Activated naive CD4-positive, alpha-beta T cell treated with anti-CD3 and anti-CD28 coated beads, Interleukin-2, amount 50 U/mL, for 16 hours (primary cell): Measurements from ENCODE around the gene RFT1.
"Not testable (repeated sequence)": the region's sequence is repeated elsewhere in the genome, so short reads cannot be mapped to it uniquely, and the experiment has no call there.

Source experiments
- DNase-seq: peaks from one replicate; pipeline ENCODE4 v3.0.0-alpha.2; 2020

RFT1 gene

GRCh38 chr3:53163444-53164387 lies 33.5 kb upstream of the RFT1 start:
- DNase-seq: no peak

- peak; percentile 45 for DNase-seq
Measured at GRCh38 chr3:53162672-53163443, 32.6 kb upstream of the RFT1 start.

GRCh38 chr3:53161820-53162671 lies 31.8 kb upstream of the RFT1 start:
- peak; percentile 59 for DNase-seq

GRCh38 chr3:53161450-53161819 lies 31.2 kb upstream of the RFT1 start:
- peak; percentile 16 for DNase-seq

- peak; percentile 77 for DNase-seq
Measured at GRCh38 chr3:53160660-53161449, 30.6 kb upstream of the RFT1 start, which contains the start of gene PRKCD. PRKCD (plus strand) TSS chr3:53161209; CDS start chr3:53178423, 17,214 bp downstream.

GRCh38 chr3:53160061-53160659 lies 29.9 kb upstream of the RFT1 start:
- DNase-seq: no peak

GRCh38 chr3:53159156-53160060 lies 29.2 kb upstream of the RFT1 start:
- DNase-seq: no peak

GRCh38 chr3:53158765-53159155 lies 28.5 kb upstream of the RFT1 start:
- no peak for DNase-seq

GRCh38 chr3:53157974-53158580 lies 27.8 kb upstream of the RFT1 start:
- no peak for DNase-seq

GRCh38 chr3:53156368-53156834 lies 26.2 kb upstream of the RFT1 start:
- DNase-seq: no peak

GRCh38 chr3:53155760-53156159 lies 25.5 kb upstream of the RFT1 start:
- no peak for DNase-seq

GRCh38 chr3:53154881-53155285 lies 24.6 kb upstream of the RFT1 start:
- no peak for DNase-seq

- DNase-seq: no peak
Measured at GRCh38 chr3:53153980-53154379, 23.7 kb upstream of the RFT1 start.

GRCh38 chr3:53153264-53153823 lies 23.1 kb upstream of the RFT1 start:
- no peak for DNase-seq

- no peak for DNase-seq
Measured at GRCh38 chr3:53151870-53152660, 21.8 kb upstream of the RFT1 start.

- no peak for DNase-seq
Measured at GRCh38 chr3:53151465-53151864, 21.2 kb upstream of the RFT1 start.

GRCh38 chr3:53151086-53151438 lies 20.8 kb upstream of the RFT1 start:
- DNase-seq: not testable (repeated sequence)

GRCh38 chr3:53150247-53151085 lies 20.2 kb upstream of the RFT1 start:
- DNase-seq: no peak
